Heart left ventricle (tissue), 16 donors: ENCODE measurements around the gene C1QTNF12. TPM values are rescaled to one million over a fixed set of nuclear protein-coding genes. Genes with fewer than 3 reads are reported as not detected.

Experiments
- ATAC-seq, 4 donors: fragments of 200-7000 bp; cut with Tn5 transposase; one replicate each; pipeline ENCODE4 v1.9.1; 2020 to 2022; ENCODE audit warnings: moderate library complexity in 4 of 4, mild to moderate bottlenecking in 3 of 4, moderate number of reproducible peaks in 1 of 4
- DNase-seq, 5 donors: peaks; one replicate each; pipeline ENCODE4 v3.0.0-alpha.2; 2020
- H3K27ac ChIP-seq, 12 donors: fragments of 200-600 bp; sonication (generic) in 4 of 12; one replicate each; pipeline versions ENCODE4 v1.5.0 to v1.8.0; 2016 to 2022; ENCODE audit warnings: mild to moderate bottlenecking in 2 of 12
- H3K27me3 ChIP-seq, 9 donors: fragments of 200-600 bp; sonication (generic) in 2 of 9; one replicate each; pipeline versions ENCODE4 v1.5.1 to v1.8.0; 2016 to 2022; ENCODE audit warnings: mild to moderate bottlenecking in 3 of 9
- H3K36me3 ChIP-seq, 9 donors: fragments of 200-600 bp; sonication (generic) in 2 of 9; one replicate each; pipeline versions ENCODE4 v1.5.0 to v1.8.0; 2018 to 2022; ENCODE audit warnings: mild to moderate bottlenecking in 2 of 9
- H3K4me1 ChIP-seq, 12 donors: fragments of 200-600 bp; sonication (generic) in 4 of 12; one replicate each; pipeline versions ENCODE4 v1.5.0 to v1.8.0; 2016 to 2022; ENCODE audit warnings: mild to moderate bottlenecking in 3 of 12
- H3K4me3 ChIP-seq, 12 donors: fragments of 200-600 bp; sonication (generic) in 4 of 12; one replicate each; pipeline versions ENCODE4 v1.5.0 to v1.8.0; 2017 to 2022; ENCODE audit warnings: mild to moderate bottlenecking in 9 of 12, moderate library complexity in 4 of 12
- H3K9me3 ChIP-seq, 12 donors: fragments of 200-600 bp; sonication (generic) in 4 of 12; one replicate each; pipeline versions ENCODE4 v1.5.0 to v1.8.0; 2016 to 2022; ENCODE audit warnings: mild to moderate bottlenecking in 1 of 12
- CTCF ChIP-seq, 12 donors: fragments of 200-600 bp; sonication (generic) in 4 of 12; IDR thresholded peaks; one replicate each; pipeline versions ENCODE4 v1.5.0 to v1.8.0; 2018 to 2022; ENCODE audit warnings: antibody characterized with exemption in 12 of 12, mild to moderate bottlenecking in 5 of 12
- POLR2A ChIP-seq, 2 donors: fragments of 450-650 bp; IDR thresholded peaks; one replicate each; pipeline ENCODE4 v1.6.1; 2017; ENCODE audit warnings: antibody characterized with exemption in 2 of 2, mild to moderate bottlenecking in 2 of 2, moderate library complexity in 2 of 2
- WGBS, 4 donors: extraction: QIAGEN DNeasy Blood & Tissue Kit in 2 of 4; methylation state at CpG; one replicate each; pipeline versions ENCODE4 v1.1.5 to v1.1.7; 2013 to 2018; 5-methylcytosine and 5-hydroxymethylcytosine counted together
- intact Hi-C, 10 donors: fragments of 100-400 bp; cut with DNase I; formaldehyde crosslinking; loops; one replicate each; pipeline versions ENCODE4 v1.11.1 to v1.14.2; 2022
- polyA plus RNA-seq, 2 donors: library from polyadenylated mRNA; stranded (reverse); fragments of 200-250 nt; gene quantifications; one replicate each; pipeline ENCODE4 v1.2.3, GENCODE V29; 2013
- total RNA-seq, 9 donors: library from RNA; depleted of rRNA in 2 of 9; stranded (reverse); fragments of >200 nt in 2 of 9; fragmentation: NEBNext Ultra II Directional in 3 of 9; extraction: Animal tissue kit (Norgen Biotek cat#: 25700) in 3 of 9; gene quantifications; one replicate each; pipeline versions ENCODE4 v1.1.0 to v1.2.4, GENCODE V29; 2016 to 2023
- donor health status: ischemic (EF 13 %, LVEDD 7.1; RV severe dilation, severe dysfunction).
- donor health status: healthy with polysubstance abuse.
- donor health status: DM: no; HTN: yes; CAD: no.
- donor health status: DM: no; HTN: no; CAD: no.
- donor health status: ischemic (EF 25% LVEDD 6.9; RV normal size, moderate dysfunction).
- donor health status: ischemic (EF 25% LVEDD 5.7; RV mildly dilated, moderate dysfunction).
- donor health status: healthy.
- donor health status: DM: yes; HTN: yes; CAD: no.
- donor health status: ischemic (EF 35%, LVEDD 5.7; RV mildly dilated, moderate dysfunction).
- donor health status: nonischemic (EF 11% LVEDD 7.7; RV severe dilation, severe dysfunction).
- donor health status: DM: yes; HTN: yes; CAD: no.
- donor health status: PGD.
- donor health status: ischemic (EF 29% LVEDD 5.4; RV normal size, mild dysfunction).
- donor health status: nonischemic (EF 23%, LVEDD 6.1; RV moderate dilation, normal function).

C1QTNF12 gene
- total and polyA plus RNA-seq, 11 donors: 0.72 to 3.5 (median 0.85) TPM; not detected in 2

GRCh38 chr1:1234180-1234808 lies 12.2 kb downstream of the C1QTNF12 start:
- Histone ChIP-seq H3K27ac (no peak overlapping the region), H3K9me3 (no peaks in the 10 kb centered on the region), H3K4me1 (peaks cover 8 to 45% (median 32%) of the 10 kb centered on the region in 12 donors), H3K4me3 (no peak overlapping the region), H3K36me3 (peaks cover 0 to 12% (median 0%) of the 10 kb centered on the region in 9 donors), H3K27me3 (peaks cover 4 to 19% (median 13%) of the 10 kb centered on the region in 9 donors)
- WGBS, 4 donors: 93 to 95% (median 94%) methylated on average over 28 of the region's 28 CpGs
- TF ChIP-seq POLR2A (IDR thresholded peaks at IDR 0.05) (no peak), CTCF (IDR thresholded peaks at IDR 0.05) (no peak)
- DNase-seq (no peak), ATAC-seq (no peak)
- intact Hi-C loops: loop anchor here in 6 of 10 donors (5.0 to 10.0 kb wide), 4 partner anchors 38 to 117 kb away; partner anchors contain the start of genes C1orf159 (in 2 of the 6) and UBE2J2 (in 2 of the 6)

- H3K4me1 ChIP-seq: peaks cover 8 to 50% (median 34%) of the 10 kb centered on the region in 12 donors
These were observed 13.0 kb downstream of the C1QTNF12 start for GRCh38 chr1:1233567-1233892.

GRCh38 chr1:1232796-1233566 lies 13.5 kb downstream of the C1QTNF12 start:
- TF ChIP-seq CTCF (IDR thresholded peaks at IDR 0.05) (no peak), POLR2A (IDR thresholded peaks at IDR 0.05) (no peak)
- 77 to 85% (median 81%) methylated on average over 82 to 98 of the region's 98 CpGs for WGBS, 4 donors
- Histone ChIP-seq H3K4me3 (peak overlapping the region in 10 of 12 donors; percentile 21 to 98 (median 50)), H3K27me3 (peaks cover 0 to 10% (median under 1%) of the 10 kb centered on the region in 9 donors), H3K9me3 (no peaks in the 10 kb centered on the region), H3K4me1 (peaks cover 8 to 55% (median 34%) of the 10 kb centered on the region in 12 donors), H3K27ac (peak overlapping the region in 2 of 12 donors; percentile 27 to 46), H3K36me3 (peaks cover 0 to 24% (median 9%) of the 10 kb centered on the region in 9 donors)
- DNase-seq (no peak), ATAC-seq (no peak)
- intact Hi-C loops: loop anchor here in 6 of 10 donors (2.0 to 10.0 kb wide), 5 partner anchors 39 to 116 kb away; partner anchors contain the start of genes UBE2J2 (in 3 of the 6) and C1orf159 (in 2 of the 6)

More at GRCh38 chr1:1233567-1233892, 13.0 kb downstream of the C1QTNF12 start:
- peaks cover 0 to 18% (median 3%) of the 10 kb centered on the region in 9 donors for H3K36me3 ChIP-seq
- 96 to 97% (median 97%) methylated on average over 15 of the region's 15 CpGs for WGBS, 4 donors
- peaks cover under 1 to 12% (median 6%) of the 10 kb centered on the region in 9 donors for H3K27me3 ChIP-seq
- DNase-seq: no peak
- no peak for ATAC-seq
- intact Hi-C loops: loop anchor here in 6 of 10 donors (2.0 to 10.0 kb wide), 5 partner anchors 39 to 116 kb away; partner anchors contain the start of genes UBE2J2 (in 3 of the 6) and C1orf159 (in 2 of the 6)
- H3K4me3 ChIP-seq: peak overlapping the region in 2 of 12 donors; percentile 50 to 56
- H3K9me3 ChIP-seq: no peaks in the 10 kb centered on the region
- TF ChIP-seq POLR2A (IDR thresholded peaks at IDR 0.05) (no peak), CTCF (IDR thresholded peaks at IDR 0.05) (no peak)
- H3K27ac ChIP-seq: no peak overlapping the region
